ENCODE results near the gene CRISP3. TPM values are rescaled to one million over a fixed set of nuclear protein-coding genes. Genes with fewer than 3 reads are reported as not detected.

The CRISP3 gene, protein sequence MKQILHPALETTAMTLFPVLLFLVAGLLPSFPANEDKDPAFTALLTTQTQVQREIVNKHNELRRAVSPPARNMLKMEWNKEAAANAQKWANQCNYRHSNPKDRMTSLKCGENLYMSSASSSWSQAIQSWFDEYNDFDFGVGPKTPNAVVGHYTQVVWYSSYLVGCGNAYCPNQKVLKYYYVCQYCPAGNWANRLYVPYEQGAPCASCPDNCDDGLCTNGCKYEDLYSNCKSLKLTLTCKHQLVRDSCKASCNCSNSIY
- not detected for total RNA-seq

DNA sequence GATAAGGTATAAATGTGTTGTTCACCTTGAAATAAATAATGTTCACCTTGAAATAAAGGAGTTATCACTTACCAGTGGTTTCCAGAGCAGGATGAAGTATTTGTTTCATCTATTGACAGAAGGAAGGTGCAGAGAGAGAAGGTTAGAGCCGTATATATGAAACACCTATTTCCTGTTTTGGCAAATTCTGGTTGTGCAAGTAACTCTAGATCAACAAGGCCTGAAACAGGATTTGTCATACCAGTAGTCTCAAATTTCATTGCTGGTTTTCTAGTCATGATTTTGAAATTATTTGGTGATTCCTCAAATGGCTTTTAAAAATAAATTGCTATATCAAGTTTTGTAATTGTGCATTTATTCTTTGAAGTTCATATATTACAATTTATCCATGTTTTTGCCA lies at the start of gene CRISP3:
Gene CRISP3 (minus strand): TSS at position 130 of the 400 bp plus-strand sequence. CDS start 21 bp downstream, at position 109.
- Mint-ChIP-seq H3K9me3 (ENCODE audit: low read depth) (peaks cover 1% of the 10 kb centered on the region), H3K36me3 (ENCODE audit: low read depth) (no peaks in the 10 kb centered on the region), H3K4me1 (no peaks in the 10 kb centered on the region), H3K27me3 (no peaks in the 10 kb centered on the region), H3K4me3 (no peak within 1 kb of the TSS), H3K27ac (no peak within 1 kb of the TSS)
- ATAC-seq: no peak
- ChIA-PET CTCF (no interaction called here), POLR2A (no interaction called here)
- no peak for DNase-seq
- intact Hi-C loops (cut with DNase I, micrococcal nuclease): no loop called here

DNA sequence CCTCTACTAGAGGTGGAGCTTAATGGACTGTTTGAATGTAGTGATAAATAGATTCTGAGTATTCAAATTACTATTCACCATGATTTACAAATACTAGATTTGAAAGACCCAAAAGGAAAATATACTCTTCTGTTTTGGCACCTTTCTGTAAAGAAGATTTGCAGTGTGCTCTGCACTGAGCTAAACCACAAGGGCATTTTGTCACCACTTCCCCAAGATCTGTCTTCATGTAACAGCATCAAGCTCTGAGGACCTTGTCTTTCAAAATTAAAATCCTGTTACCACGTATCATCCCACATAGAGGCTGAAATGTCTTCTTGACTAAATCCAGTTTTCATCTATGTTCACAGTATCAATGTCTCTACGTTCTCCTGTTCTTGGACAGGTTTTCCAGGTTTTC lies 46.2 kb upstream of the CRISP3 start:
- no peaks in the 10 kb centered on the region for H3K27me3 Mint-ChIP-seq
- no peaks in the 10 kb centered on the region for H3K9me3 Mint-ChIP-seq (ENCODE audit: low read depth)
- intact Hi-C loops (cut with DNase I, micrococcal nuclease): no loop called here
- ChIA-PET POLR2A (no interaction called here), CTCF (interaction anchor here (1.0 kb wide), 1 partner anchor 59 kb away, joined by 4 read pairs; no protein-coding TSS in a partner anchor)
- H3K36me3 Mint-ChIP-seq (ENCODE audit: low read depth): no peaks in the 10 kb centered on the region
- DNase-seq (no peak), ATAC-seq (no peak)
- H3K27ac Mint-ChIP-seq: no peak overlapping the region
- no peaks in the 10 kb centered on the region for H3K4me1 Mint-ChIP-seq
- H3K4me3 Mint-ChIP-seq: no peak overlapping the region

DNA sequence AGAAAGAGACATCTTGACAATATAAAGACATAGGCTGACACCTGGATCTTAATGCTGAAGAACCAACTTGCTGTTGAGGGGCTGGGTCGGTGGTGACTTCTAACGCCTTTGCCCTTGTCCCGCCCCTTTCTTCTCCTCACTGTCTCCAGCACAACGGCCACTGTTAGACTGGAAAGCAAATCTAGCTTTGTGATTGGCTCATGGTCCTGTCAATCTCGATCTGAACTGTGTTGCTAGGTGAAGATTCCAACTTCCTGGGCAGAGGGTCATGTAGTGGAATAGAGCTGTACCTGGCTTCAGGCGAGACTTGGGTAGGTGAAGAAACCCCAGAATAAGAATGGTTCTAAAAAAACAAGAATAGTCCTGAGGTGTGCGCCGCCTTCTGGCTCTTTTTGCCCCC lies 43.0 kb upstream of the CRISP3 start, which contains the start of gene PGK2:
Gene PGK2 (minus strand): TSS at position 110 of the 400 bp plus-strand sequence. CDS start 98 bp downstream, at position 12.
- intact Hi-C loops (cut with DNase I, micrococcal nuclease): no loop called here
- Mint-ChIP-seq H3K27ac (no peak within 1 kb of the TSS), H3K9me3 (ENCODE audit: low read depth) (no peaks in the 10 kb centered on the region), H3K4me1 (no peaks in the 10 kb centered on the region), H3K27me3 (no peaks in the 10 kb centered on the region), H3K36me3 (ENCODE audit: low read depth) (no peaks in the 10 kb centered on the region), H3K4me3 (no peak within 1 kb of the TSS)
- POLR2A ChIA-PET: no interaction called here
- CTCF ChIA-PET: no interaction called here
- DNase-seq (no peak), ATAC-seq (no peak)

DNA sequence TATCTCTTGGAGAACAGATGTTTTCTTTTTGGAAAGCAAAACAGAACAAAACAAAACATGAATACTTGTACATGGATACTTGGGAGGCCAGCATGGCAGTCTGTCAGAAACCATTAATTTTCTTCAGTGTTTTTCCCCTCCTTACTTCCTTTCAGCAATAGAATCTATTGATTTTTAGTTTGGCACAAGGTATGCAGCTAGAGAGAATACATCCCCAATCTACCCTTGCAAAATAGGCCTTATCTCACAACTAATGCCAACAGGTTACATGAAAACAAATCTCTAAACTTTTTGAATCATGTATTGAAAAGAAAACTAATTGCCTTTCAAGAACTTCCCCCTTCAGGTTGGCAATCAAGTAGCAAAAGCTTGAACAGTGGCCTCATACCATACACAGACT lies 40.1 kb upstream of the CRISP3 start:
- POLR2A ChIA-PET: no interaction called here
- Mint-ChIP-seq H3K4me1 (no peaks in the 10 kb centered on the region), H3K27ac (no peak overlapping the region), H3K4me3 (no peak overlapping the region), H3K9me3 (ENCODE audit: low read depth) (no peaks in the 10 kb centered on the region), H3K36me3 (ENCODE audit: low read depth) (no peaks in the 10 kb centered on the region), H3K27me3 (no peaks in the 10 kb centered on the region)
- intact Hi-C loops (cut with DNase I, micrococcal nuclease): no loop called here
- ATAC-seq (no peak), DNase-seq (no peak)
- CTCF ChIA-PET: no interaction called here

DNA sequence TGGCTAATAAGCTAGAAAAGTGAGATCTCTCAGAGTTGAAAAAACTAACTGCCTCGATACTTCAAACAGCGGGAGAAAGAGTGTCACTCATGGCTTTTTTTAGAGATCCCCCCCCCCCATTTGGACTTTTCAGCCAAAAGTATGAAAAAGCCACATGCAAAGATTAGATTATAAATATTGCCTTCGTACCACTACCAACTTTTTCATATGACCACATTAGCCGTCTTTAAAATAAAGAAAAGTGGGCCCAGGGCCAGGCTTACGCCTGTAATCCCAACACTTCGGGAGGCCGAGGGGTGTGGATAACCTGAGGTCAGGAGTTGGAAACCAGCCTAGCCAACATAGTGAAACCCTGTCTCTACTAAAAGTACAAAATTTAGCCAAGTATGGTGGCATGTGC lies 38.5 kb upstream of the CRISP3 start:
- H3K4me3 Mint-ChIP-seq: no peak overlapping the region
- ChIA-PET POLR2A (no interaction called here), CTCF (no interaction called here)
- no peaks in the 10 kb centered on the region for H3K36me3 Mint-ChIP-seq (ENCODE audit: low read depth)
- no peak for DNase-seq
- no peaks in the 10 kb centered on the region for H3K4me1 Mint-ChIP-seq
- intact Hi-C loops (cut with DNase I, micrococcal nuclease): no loop called here
- no peak for ATAC-seq
- no peak overlapping the region for H3K27ac Mint-ChIP-seq
- H3K9me3 Mint-ChIP-seq (ENCODE audit: low read depth): no peaks in the 10 kb centered on the region
- H3K27me3 Mint-ChIP-seq: no peaks in the 10 kb centered on the region

DNA sequence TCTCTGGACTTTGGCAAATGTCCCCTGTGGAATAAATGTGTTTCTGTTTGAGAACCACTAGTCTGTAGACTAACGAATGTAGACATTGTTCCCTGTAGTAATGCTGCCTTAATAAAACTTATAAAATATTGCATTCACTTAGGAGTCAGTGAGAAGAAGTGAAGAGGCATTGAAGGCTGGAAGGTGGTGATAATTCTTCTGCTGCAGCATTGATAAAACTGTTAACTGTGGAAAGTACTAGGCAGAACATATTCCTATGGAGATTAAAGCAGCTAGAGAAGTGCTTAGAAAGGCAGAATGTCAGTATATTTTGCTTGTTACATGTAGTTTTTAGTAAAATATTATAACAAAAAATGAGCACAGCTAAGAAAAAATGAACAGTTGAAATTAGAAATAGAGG lies 38.1 kb upstream of the CRISP3 start:
- DNase-seq (no peak), ATAC-seq (no peak)
- no peaks in the 10 kb centered on the region for H3K4me1 Mint-ChIP-seq
- H3K4me3 Mint-ChIP-seq: no peak overlapping the region
- POLR2A ChIA-PET: no interaction called here
- H3K27me3 Mint-ChIP-seq: no peaks in the 10 kb centered on the region
- H3K9me3 Mint-ChIP-seq (ENCODE audit: low read depth): no peaks in the 10 kb centered on the region
- H3K36me3 Mint-ChIP-seq (ENCODE audit: low read depth): no peaks in the 10 kb centered on the region
- no peak overlapping the region for H3K27ac Mint-ChIP-seq
- CTCF ChIA-PET: no interaction called here
- intact Hi-C loops (cut with DNase I, micrococcal nuclease): no loop called here

DNA sequence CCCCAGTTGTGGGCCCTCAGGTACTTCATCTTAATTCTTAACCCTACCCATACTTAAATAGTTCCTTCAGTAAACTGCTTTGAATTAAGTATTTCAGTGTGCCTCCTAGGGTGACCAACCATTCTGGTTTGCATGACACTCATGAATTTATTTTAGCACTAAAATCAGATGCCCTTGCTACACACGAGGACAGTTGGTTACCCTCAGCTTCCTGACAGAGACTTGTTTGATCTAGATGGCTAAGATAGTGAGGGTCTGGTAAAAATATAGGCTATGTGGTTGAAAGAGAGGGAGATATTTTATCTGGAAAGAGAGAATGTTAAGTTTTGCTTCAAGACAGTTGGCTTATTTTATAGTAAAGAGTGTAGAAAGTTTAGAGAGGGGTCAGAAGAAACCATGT lies 32.3 kb upstream of the CRISP3 start:
- no peak for ATAC-seq
- Mint-ChIP-seq H3K36me3 (ENCODE audit: low read depth) (no peaks in the 10 kb centered on the region), H3K27me3 (no peaks in the 10 kb centered on the region), H3K4me1 (no peaks in the 10 kb centered on the region), H3K9me3 (ENCODE audit: low read depth) (no peaks in the 10 kb centered on the region), H3K27ac (no peak overlapping the region), H3K4me3 (no peak overlapping the region)
- ChIA-PET POLR2A (no interaction called here), CTCF (no interaction called here)
- intact Hi-C loops (cut with DNase I, micrococcal nuclease): no loop called here
- no peak for DNase-seq

DNA sequence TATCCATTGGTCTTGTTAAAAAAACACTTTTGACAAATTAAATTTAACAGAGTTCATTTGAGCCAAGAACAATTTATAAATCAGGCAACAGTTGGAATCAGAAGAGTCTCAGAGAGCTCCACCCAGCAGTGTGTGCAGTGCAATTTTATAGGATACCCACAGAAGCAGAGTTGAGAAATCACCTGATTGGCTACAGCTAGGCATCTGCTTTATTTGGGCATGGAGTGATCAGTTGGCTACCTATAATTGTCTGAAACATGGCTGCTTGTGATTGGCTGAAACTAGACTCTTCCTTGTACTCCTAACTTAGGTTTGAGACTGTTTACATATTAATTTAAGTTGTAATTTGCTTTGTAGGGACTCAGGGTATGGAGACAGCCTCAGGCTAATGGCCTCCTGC lies 30.9 kb upstream of the CRISP3 start:
- no peaks in the 10 kb centered on the region for H3K4me1 Mint-ChIP-seq
- ATAC-seq (no peak), DNase-seq (no peak)
- ChIA-PET POLR2A (no interaction called here), CTCF (no interaction called here)
- no peaks in the 10 kb centered on the region for H3K36me3 Mint-ChIP-seq (ENCODE audit: low read depth)
- H3K4me3 Mint-ChIP-seq: no peak overlapping the region
- H3K27me3 Mint-ChIP-seq: no peaks in the 10 kb centered on the region
- intact Hi-C loops (cut with DNase I, micrococcal nuclease): no loop called here
- no peaks in the 10 kb centered on the region for H3K9me3 Mint-ChIP-seq (ENCODE audit: low read depth)
- H3K27ac Mint-ChIP-seq: no peak overlapping the region

DNA sequence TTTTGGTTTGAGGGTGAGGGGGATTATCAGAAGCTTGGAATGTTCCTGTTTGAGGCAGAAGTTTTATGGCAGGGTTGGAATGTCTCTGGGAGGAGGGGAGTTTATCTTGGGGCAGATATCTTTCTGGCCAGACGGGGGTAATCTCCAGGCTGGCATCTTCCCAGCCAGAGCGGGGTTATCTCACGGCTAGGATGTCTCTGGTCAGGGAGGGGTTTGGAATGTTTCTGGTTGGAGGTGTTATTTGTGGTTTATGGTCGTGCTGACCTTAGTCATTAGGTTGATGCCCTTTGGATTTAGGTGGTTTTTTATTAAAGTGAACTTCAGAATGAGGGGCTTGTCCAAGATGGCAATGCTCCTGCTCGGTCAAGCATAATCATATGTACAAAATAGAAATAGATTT lies 28.1 kb upstream of the CRISP3 start:
- ATAC-seq (no peak), DNase-seq (no peak)
- H3K27ac Mint-ChIP-seq: no peak overlapping the region
- no peaks in the 10 kb centered on the region for H3K27me3 Mint-ChIP-seq
- H3K36me3 Mint-ChIP-seq (ENCODE audit: low read depth): no peaks in the 10 kb centered on the region
- no peaks in the 10 kb centered on the region for H3K4me1 Mint-ChIP-seq
- H3K9me3 Mint-ChIP-seq (ENCODE audit: low read depth): no peaks in the 10 kb centered on the region
- H3K4me3 Mint-ChIP-seq: no peak overlapping the region
- intact Hi-C loops (cut with DNase I, micrococcal nuclease): no loop called here
- POLR2A ChIA-PET: no interaction called here
- CTCF ChIA-PET: no interaction called here

DNA sequence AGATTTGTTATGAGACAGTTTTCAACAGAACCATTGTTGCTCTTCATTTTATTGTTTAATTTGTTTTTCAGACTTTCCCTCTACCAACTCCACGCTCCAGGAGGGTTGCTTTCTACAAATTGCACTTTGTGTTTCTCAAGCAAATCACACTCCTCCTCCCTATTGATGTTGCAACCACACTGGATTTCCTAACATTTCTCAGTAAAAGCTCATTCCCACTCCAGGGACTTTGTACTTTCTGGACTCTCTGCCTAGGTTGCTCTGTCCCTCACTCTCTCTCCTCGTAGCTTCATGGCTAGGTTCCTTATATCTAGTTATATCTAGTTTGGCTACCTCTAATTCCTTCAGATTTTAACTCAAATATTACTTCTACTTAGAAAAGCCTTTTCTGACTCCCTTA lies 22.6 kb upstream of the CRISP3 start:
- H3K27ac Mint-ChIP-seq: no peak overlapping the region
- no peak overlapping the region for H3K4me3 Mint-ChIP-seq
- intact Hi-C loops (cut with DNase I, micrococcal nuclease): no loop called here
- H3K27me3 Mint-ChIP-seq: no peaks in the 10 kb centered on the region
- POLR2A ChIA-PET: no interaction called here
- ATAC-seq (no peak), DNase-seq (no peak)
- CTCF ChIA-PET: no interaction called here
- no peaks in the 10 kb centered on the region for H3K4me1 Mint-ChIP-seq
- no peaks in the 10 kb centered on the region for H3K9me3 Mint-ChIP-seq (ENCODE audit: low read depth)
- no peaks in the 10 kb centered on the region for H3K36me3 Mint-ChIP-seq (ENCODE audit: low read depth)

DNA sequence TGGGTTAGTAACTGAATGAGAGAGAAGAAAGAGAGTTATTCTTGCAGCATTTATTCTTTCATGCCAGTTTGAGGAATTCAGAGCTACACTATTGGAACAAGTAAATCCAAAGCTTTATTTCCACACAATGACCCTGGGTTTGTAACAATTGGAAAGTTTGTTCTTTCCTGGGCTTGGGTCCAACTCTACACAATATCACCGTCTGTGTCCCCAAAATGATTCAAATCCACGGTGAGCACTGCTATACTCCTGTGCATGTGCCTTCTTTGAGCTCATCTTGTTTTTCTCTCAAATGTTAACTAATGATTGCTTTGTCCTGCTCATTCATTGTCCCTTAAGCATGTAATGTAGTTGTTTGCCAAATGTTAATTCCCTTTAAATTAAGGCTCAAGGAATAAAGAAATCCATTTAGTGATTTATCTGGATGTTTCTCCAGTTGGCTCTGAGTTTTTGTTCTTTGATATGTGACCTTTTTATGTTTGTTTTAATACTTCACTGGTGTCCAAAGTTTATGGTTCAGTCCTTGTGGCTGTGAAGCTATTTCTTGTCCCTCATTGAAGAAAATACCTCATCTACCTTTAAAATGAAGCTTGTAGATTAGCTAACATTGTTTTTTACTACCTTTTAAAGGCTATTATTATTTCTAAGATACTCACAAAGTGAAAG lies 20.5 kb upstream of the CRISP3 start:
- ATAC-seq (no peak), DNase-seq (no peak)
- no peaks in the 10 kb centered on the region for H3K36me3 Mint-ChIP-seq (ENCODE audit: low read depth)
- ChIA-PET POLR2A (no interaction called here), CTCF (no interaction called here)
- no peaks in the 10 kb centered on the region for H3K27me3 Mint-ChIP-seq
- no peak overlapping the region for H3K4me3 Mint-ChIP-seq
- H3K4me1 Mint-ChIP-seq: no peaks in the 10 kb centered on the region
- H3K27ac Mint-ChIP-seq: no peak overlapping the region
- intact Hi-C loops (cut with DNase I, micrococcal nuclease): no loop called here
- H3K9me3 Mint-ChIP-seq (ENCODE audit: low read depth): no peaks in the 10 kb centered on the region

DNA sequence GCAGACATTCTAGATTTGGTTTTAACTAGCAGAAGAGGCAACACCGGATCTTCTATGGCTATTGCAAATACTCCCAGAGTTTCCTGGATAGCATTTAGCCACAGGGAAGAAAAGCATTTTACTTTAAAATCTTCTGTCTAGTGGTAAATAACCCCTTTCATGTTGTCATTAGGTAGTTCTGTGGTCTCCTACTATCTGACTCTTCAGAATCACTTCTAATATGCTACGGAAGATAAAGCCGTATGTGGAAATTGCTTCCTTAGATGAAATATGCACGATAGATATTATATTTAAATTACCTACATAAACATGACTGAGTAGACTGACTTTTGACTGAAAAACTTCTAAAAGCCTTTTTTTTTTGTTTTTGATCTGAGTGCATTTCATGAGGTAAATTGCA lies 759 bp downstream of the CRISP3 start:
- Mint-ChIP-seq H3K36me3 (ENCODE audit: low read depth) (no peaks in the 10 kb centered on the region), H3K27me3 (no peaks in the 10 kb centered on the region), H3K9me3 (ENCODE audit: low read depth) (peaks cover 1% of the 10 kb centered on the region), H3K27ac (no peak overlapping the region), H3K4me3 (no peak overlapping the region), H3K4me1 (no peaks in the 10 kb centered on the region)
- no peak for ATAC-seq
- ChIA-PET POLR2A (no interaction called here), CTCF (no interaction called here)
- DNase-seq: no peak
- intact Hi-C loops (cut with DNase I, micrococcal nuclease): no loop called here

Data from activated CD4-positive, alpha-beta T cell treated with anti-CD3 and anti-CD28 coated beads for 36 hours (primary cell).